IMR-90 (cell line): ENCODE results near the gene RAB30. TPM values are rescaled to one million over a fixed set of nuclear protein-coding genes. Genes with fewer than 3 reads are reported as not detected.

Source experiments
- ATAC-seq: fragments of 200-7000 bp; cut with Tn5 transposase; 2 replicates; pipeline ENCODE4 v1.9.1; 2020; ENCODE audit warnings: low read depth, mild to moderate bottlenecking, moderate library complexity
- BruUV-seq: library from RNA; stranded (reverse); fragments of 400-500 nt; replicated peaks from 2 replicates; lab custom pipeline; 2021; lab: Mats Ljungman, UMichigan
- CTCF ChIA-PET: fragments of 300-600 bp; formaldehyde crosslinking; extraction: SDS; loops from one replicate; lab custom pipeline; 2021; ENCODE audit warnings: antibody characterized with exemption; lab: Yijun Ruan, JAX
- POLR2A ChIA-PET: fragments of 300-600 bp; sonication (Branson Sonifier 250); formaldehyde crosslinking; loops from one replicate; lab custom pipeline; 2022; ENCODE audit warnings: antibody characterized with exemption; ENCODE audit not compliant: unreplicated experiment; lab: Charles Lee
- DNase-seq: peaks from one replicate; pipeline ENCODE4 v3.0.0; 2013
- H2AFZ ChIP-seq: replicated peaks from 2 replicates; pipeline ENCODE3; 2013; ENCODE audit warnings: low read length, mild to moderate bottlenecking; ENCODE audit not compliant: poor library complexity
- H2AK5ac ChIP-seq: 2 replicates; pipeline ENCODE4 v1.6.1; 2013; ENCODE audit warnings: low read depth, low read length, inconsistent platforms
- H2AK9ac ChIP-seq: replicated peaks from 2 replicates; pipeline ENCODE3; 2013; ENCODE audit warnings: mild to moderate bottlenecking, low read depth, low read length, moderate library complexity; ENCODE audit not compliant: poor library complexity
- H2BK120ac ChIP-seq: 2 replicates; pipeline ENCODE4 v1.6.1; 2013; ENCODE audit warnings: low read depth, low read length, inconsistent platforms
- H2BK15ac ChIP-seq: 3 replicates; pipeline ENCODE4 v1.6.1; 2013; ENCODE audit warnings: low read depth, low read length, inconsistent platforms
- H2BK20ac ChIP-seq: 2 replicates; pipeline ENCODE4 v1.6.1; 2013; ENCODE audit warnings: low read depth, mild to moderate bottlenecking, inconsistent platforms, low read length, moderate library complexity
- H2BK5ac ChIP-seq: 2 replicates; pipeline ENCODE4 v1.6.1; 2013; ENCODE audit warnings: mild to moderate bottlenecking, low read depth, low read length, inconsistent platforms; ENCODE audit not compliant: poor library complexity, severe bottlenecking
- H3K14ac ChIP-seq: replicated peaks from 2 replicates; pipeline ENCODE4 v1.6.1; 2013; ENCODE audit warnings: low read depth, low read length, inconsistent platforms
- H3K18ac ChIP-seq: 2 replicates; pipeline ENCODE4 v1.6.1; 2013; ENCODE audit warnings: low read depth, low read length, control low read depth
- H3K23ac ChIP-seq: 2 replicates; pipeline ENCODE4 v1.6.1; 2013; ENCODE audit warnings: low read depth, low read length, inconsistent platforms
- H3K27ac ChIP-seq: 2 replicates; pipeline ENCODE4 v1.5.1; 2013; ENCODE audit warnings: mild to moderate bottlenecking, control low read depth, low read length; ENCODE audit not compliant: insufficient read depth
- H3K27me3 ChIP-seq: 2 replicates; pipeline ENCODE4 v1.6.1; 2013; ENCODE audit warnings: low read length; ENCODE audit not compliant: control insufficient read depth, insufficient read depth
- H3K36me3 ChIP-seq: 2 replicates; pipeline ENCODE4 v1.6.1; 2013; ENCODE audit warnings: low read length, mixed read lengths; ENCODE audit not compliant: control insufficient read depth, insufficient read depth
- H3K4ac ChIP-seq: 2 replicates; pipeline ENCODE4 v1.6.1; 2013; ENCODE audit warnings: low read depth, low read length, inconsistent platforms
- H3K4me1 ChIP-seq: 2 replicates; pipeline ENCODE4 v1.6.1; 2013; ENCODE audit warnings: low read length, mixed read lengths; ENCODE audit not compliant: control insufficient read depth, insufficient read depth
- H3K4me2 ChIP-seq: 2 replicates; pipeline ENCODE4 v1.6.1; 2013; ENCODE audit warnings: low read depth, mild to moderate bottlenecking, control low read depth, low read length, moderate library complexity
- H3K4me3 ChIP-seq: 2 replicates; pipeline ENCODE4 v1.5.1; 2013; ENCODE audit warnings: low read depth, mild to moderate bottlenecking, control low read depth, low read length, moderate library complexity; ENCODE audit not compliant: insufficient read depth
- H3K56ac ChIP-seq: 2 replicates; pipeline ENCODE4 v1.6.1; 2013; ENCODE audit warnings: low read length, inconsistent platforms; ENCODE audit not compliant: insufficient read depth; ENCODE audit errors: extremely low read depth
- H3K79me1 ChIP-seq, 2 experiments: 2 replicates each; pipeline ENCODE4 v1.6.1; 2013; ENCODE audit warnings: low read length in 2 of 2, inconsistent platforms in 1 of 2, low read depth in 1 of 2
- H3K9ac ChIP-seq: 2 replicates; pipeline ENCODE4 v1.6.1; 2013; ENCODE audit warnings: low read depth, low read length, control low read depth
- H3K9me1 ChIP-seq: 2 replicates; pipeline ENCODE4 v1.6.1; 2013; ENCODE audit warnings: low read length, inconsistent platforms; ENCODE audit not compliant: insufficient read depth
- H3K9me3 ChIP-seq: 2 replicates; pipeline ENCODE4 v1.6.1; 2013; ENCODE audit warnings: low read length; ENCODE audit not compliant: control insufficient read depth, insufficient read depth
- H4K20me1 ChIP-seq: 2 replicates; pipeline ENCODE4 v1.6.1; 2013; ENCODE audit warnings: low read length, inconsistent platforms; ENCODE audit not compliant: insufficient read depth
- H4K5ac ChIP-seq: 2 replicates; pipeline ENCODE4 v1.6.1; 2013; ENCODE audit warnings: mild to moderate bottlenecking, low read depth, low read length, control low read depth
- H4K8ac ChIP-seq, 2 experiments: 2 replicates each; pipeline ENCODE4 v1.6.1; 2013; ENCODE audit warnings: low read depth in 2 of 2, low read length in 2 of 2, control low read depth in 1 of 2, inconsistent platforms in 1 of 2
- H4K91ac ChIP-seq: 2 replicates; pipeline ENCODE4 v1.6.1; 2013; ENCODE audit warnings: low read depth, low read length, inconsistent platforms; ENCODE audit not compliant: insufficient read depth
- BHLHE40 ChIP-seq: fragments of 150-350 bp; IDR thresholded peaks from 2 replicates; pipeline ENCODE4 v1.6.1; 2016; ENCODE audit warnings: mild to moderate bottlenecking, low read depth, low read length
- ELK1 ChIP-seq: fragments of 150-350 bp; IDR thresholded peaks from 2 replicates; pipeline ENCODE4 v1.6.1; 2016; ENCODE audit warnings: low read depth, mild to moderate bottlenecking, low read length, moderate library complexity, borderline replicate concordance
- RAD21 ChIP-seq: IDR thresholded peaks from 2 replicates; pipeline ENCODE4 v1.6.1; 2012; ENCODE audit warnings: low read length, improper control_type of control experiment
- RFX5 ChIP-seq: IDR thresholded peaks from 2 replicates; pipeline ENCODE4 v1.8.0; 2012; ENCODE audit warnings: low read depth, mild to moderate bottlenecking, low read length, moderate library complexity
- SMC3 ChIP-seq: fragments of 150-350 bp; IDR thresholded peaks from 2 replicates; pipeline ENCODE4 v1.6.1; 2016; ENCODE audit warnings: low read depth, mild to moderate bottlenecking, antibody characterized with exemption, low read length, moderate library complexity
- WGBS, 2 experiments: methylation state at CpG; one replicate each; pipeline versions ENCODE4 v1.1.5 to v1.1.7; 2013; ENCODE audit warnings: missing lambda C conversion rate in 2 of 2; ENCODE audit not compliant: insufficient read length in 1 of 2; ENCODE audit errors: extremely low coverage in 2 of 2; 5-methylcytosine and 5-hydroxymethylcytosine counted together
- dilution Hi-C: fragments of 300-500 bp; cut with HindIII; formaldehyde crosslinking; loops from one replicate; pipeline ENCODE4 v1.14.3; 2018; ENCODE audit warnings: low sequenced_read_pairs; ENCODE audit not compliant: unreplicated experiment
- in situ Hi-C: fragments of 300-500 bp; cut with MboI; formaldehyde crosslinking; loops from 3 replicates; pipeline ENCODE4 v1.14.3; 2019; ENCODE audit warnings: low sequenced_read_pairs, inconsistent platforms, mixed read lengths
- intact Hi-C: fragments of 100-400 bp; cut with micrococcal nuclease; formaldehyde crosslinking; loops from 2 replicates; pipeline ENCODE4 v1.10.0; 2022
- polyA plus RNA-seq, 3 experiments: library from polyadenylated mRNA; depleted of rRNA; stranded (reverse); fragments of >200 nt; gene quantifications; 2 replicates each; pipeline ENCODE4 v1.2.3, GENCODE V29; 2012; ENCODE audit warnings: low replicate concordance in 1 of 3
- total RNA-seq: library from RNA; depleted of rRNA; stranded (reverse); fragments of >200 nt; gene quantifications from 2 replicates; pipeline ENCODE4 v1.2.3, GENCODE V29; 2012

Gene RAB30
- total and polyA plus RNA-seq, 2 of the 4 experiments (the other 2 are of a cell fraction): 7.2 to 25.6 TPM

DNA sequence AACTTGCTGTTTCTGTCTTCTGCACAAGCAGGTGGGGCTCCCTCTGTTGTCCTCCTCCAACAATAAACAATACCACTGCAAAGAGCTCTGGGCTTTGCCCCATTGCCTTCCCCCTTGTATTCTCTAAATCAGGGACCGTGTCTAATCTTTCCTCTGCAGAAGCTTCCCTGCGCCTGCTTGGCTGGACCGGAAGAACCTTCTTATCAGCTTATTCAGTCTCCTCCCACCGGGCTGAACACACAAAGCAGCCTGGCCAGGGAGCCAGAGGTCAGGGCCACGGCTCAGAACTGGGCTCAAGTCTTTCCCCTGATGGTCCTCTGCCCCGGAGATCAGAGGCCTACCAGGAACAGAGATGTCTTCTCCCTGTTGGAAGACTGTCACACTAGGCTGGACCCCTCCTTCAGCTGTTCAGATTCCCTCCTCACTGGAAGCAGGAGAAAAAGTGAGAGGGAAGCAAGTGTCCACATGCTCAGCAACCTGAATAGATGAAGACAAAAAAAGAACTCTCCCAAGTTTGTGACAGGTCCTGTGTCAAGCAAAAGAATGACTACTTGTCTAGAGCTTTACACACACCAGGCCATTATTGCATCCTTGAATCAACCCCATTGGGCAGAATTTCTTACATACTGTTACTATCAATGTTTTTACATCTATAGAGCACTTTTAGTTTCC is 63.7 kb downstream of the RAB30 start (continued):
- TF ChIP-seq RFX5 (no peak), BHLHE40 (no peak)

GRCh38 chr11:83007477-83007876 is 64.2 kb downstream of the RAB30 start:
- DNase-seq (no peak), ATAC-seq (no peak)
- Histone ChIP-seq H3K9me3 (no peaks in the 10 kb centered on the region), H3K56ac (no peak overlapping the region), H3K4ac (no peak overlapping the region), H2BK20ac (no peak overlapping the region), H3K14ac (no peak overlapping the region), H2BK15ac (no peak overlapping the region), H2AK9ac (peak overlapping the region; percentile 57), H4K20me1 (peaks cover 11% of the 10 kb centered on the region; the same call in 1 of the 2 replicates), H3K9ac (no peak overlapping the region), H2AFZ (no peak overlapping the region), H3K27me3 (no peaks in the 10 kb centered on the region), H3K4me3 (no peak overlapping the region), H4K91ac (no peak overlapping the region), H2BK5ac (no peak overlapping the region), H4K8ac (no peak overlapping the region; a peak in 1 of 4 replicates), H3K18ac (no peak overlapping the region), H3K23ac (no peak overlapping the region), H2BK120ac (no peak overlapping the region), H3K9me1 (peaks cover 18% of the 10 kb centered on the region), H3K27ac (no peak overlapping the region), H3K4me1 (peaks cover 15% of the 10 kb centered on the region), H3K4me2 (no peak overlapping the region), H3K36me3 (no peaks in the 10 kb centered on the region), H4K5ac (no peak overlapping the region), H3K79me1 (peaks cover 29 to 39% of the 10 kb centered on the region in 2 experiments), H2AK5ac (no peak overlapping the region)
- intact Hi-C loops: no loop called here
- dilution Hi-C loops: no loop called here
- BruUV-seq: no TSS peak
- TF ChIP-seq ELK1 (no peak), BHLHE40 (no peak), SMC3 (no peak), RAD21 (no peak)
- in situ Hi-C loops: no loop called here
- ChIA-PET POLR2A (no interaction called here), CTCF (no interaction called here)
- no CpG with 5 or more reads among the region's 5 CpGs for WGBS, 2 experiments
